HG02981 (cell line): ENCODE results near the gene SYTL3.
"Not testable (repeated sequence)": the region's sequence is repeated elsewhere in the genome, so short reads cannot be mapped to it uniquely, and the experiment has no call there.

Experiments used
- ATAC-seq: cut with Tn5 transposase; IDR thresholded peaks from one replicate; pipeline ENCODE4 v1.9.1; 2021; ENCODE audit warnings: mild to moderate bottlenecking, moderate library complexity; ENCODE audit not compliant: unreplicated experiment

SYTL3 gene, protein sequence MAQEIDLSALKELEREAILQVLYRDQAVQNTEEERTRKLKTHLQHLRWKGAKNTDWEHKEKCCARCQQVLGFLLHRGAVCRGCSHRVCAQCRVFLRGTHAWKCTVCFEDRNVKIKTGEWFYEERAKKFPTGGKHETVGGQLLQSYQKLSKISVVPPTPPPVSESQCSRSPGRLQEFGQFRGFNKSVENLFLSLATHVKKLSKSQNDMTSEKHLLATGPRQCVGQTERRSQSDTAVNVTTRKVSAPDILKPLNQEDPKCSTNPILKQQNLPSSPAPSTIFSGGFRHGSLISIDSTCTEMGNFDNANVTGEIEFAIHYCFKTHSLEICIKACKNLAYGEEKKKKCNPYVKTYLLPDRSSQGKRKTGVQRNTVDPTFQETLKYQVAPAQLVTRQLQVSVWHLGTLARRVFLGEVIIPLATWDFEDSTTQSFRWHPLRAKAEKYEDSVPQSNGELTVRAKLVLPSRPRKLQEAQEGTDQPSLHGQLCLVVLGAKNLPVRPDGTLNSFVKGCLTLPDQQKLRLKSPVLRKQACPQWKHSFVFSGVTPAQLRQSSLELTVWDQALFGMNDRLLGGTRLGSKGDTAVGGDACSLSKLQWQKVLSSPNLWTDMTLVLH

GRCh38 chr6:158649289-158650143 is at the start of gene SYTL3:
Gene SYTL3, plus strand, starts transcription at chr6:158650054. Its CDS starts 13,215 bp downstream, at chr6:158663269.
- peak; percentile 40 for ATAC-seq

- ATAC-seq: no peak
Measured at GRCh38 chr6:158603261-158604047, 46.4 kb upstream of the SYTL3 start.

GRCh38 chr6:158604048-158604406 is 45.8 kb upstream of the SYTL3 start:
- ATAC-seq: no peak

DNA sequence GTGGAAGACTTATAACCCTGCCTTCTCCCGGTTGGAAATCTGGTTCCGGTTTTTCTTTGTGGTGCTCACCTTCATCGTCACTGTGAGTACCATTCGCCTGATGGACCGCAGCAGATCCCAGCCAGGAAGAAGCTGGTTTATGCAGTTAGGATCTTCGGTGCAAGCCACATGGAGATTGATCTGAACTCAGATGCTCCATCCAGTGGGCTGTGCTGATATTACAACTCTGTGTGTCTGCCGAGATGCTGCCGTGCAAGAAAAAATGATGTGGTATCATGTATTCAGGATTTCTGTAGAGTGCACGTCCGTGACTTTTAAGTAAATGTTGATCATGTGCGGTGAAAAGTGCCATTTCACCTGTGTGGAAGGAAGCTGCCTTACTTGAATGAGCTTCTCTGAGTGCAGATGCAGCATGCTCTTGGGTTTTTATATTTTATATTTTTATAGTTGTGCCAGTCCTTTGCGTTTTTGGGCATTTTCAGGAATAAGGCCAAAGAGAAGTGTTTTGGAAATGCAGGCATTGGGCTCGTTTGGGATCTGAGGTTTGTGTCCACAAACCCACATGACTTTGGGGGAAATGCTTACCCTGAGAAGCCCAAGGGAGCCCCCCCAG is 44.5 kb upstream of the SYTL3 start:
- peak; percentile 51 for ATAC-seq

- not testable (repeated sequence) for ATAC-seq
Measured at GRCh38 chr6:158606011-158606410, 43.8 kb upstream of the SYTL3 start.

GRCh38 chr6:158606935-158607334 is 42.9 kb upstream of the SYTL3 start:
- ATAC-seq: no peak

- ATAC-seq: no peak
Measured at GRCh38 chr6:158607411-158608170, 42.3 kb upstream of the SYTL3 start.

- ATAC-seq: no peak
Measured at GRCh38 chr6:158608221-158608620, 41.6 kb upstream of the SYTL3 start.

- ATAC-seq: no peak
Measured at GRCh38 chr6:158609455-158610155, 40.2 kb upstream of the SYTL3 start.

DNA sequence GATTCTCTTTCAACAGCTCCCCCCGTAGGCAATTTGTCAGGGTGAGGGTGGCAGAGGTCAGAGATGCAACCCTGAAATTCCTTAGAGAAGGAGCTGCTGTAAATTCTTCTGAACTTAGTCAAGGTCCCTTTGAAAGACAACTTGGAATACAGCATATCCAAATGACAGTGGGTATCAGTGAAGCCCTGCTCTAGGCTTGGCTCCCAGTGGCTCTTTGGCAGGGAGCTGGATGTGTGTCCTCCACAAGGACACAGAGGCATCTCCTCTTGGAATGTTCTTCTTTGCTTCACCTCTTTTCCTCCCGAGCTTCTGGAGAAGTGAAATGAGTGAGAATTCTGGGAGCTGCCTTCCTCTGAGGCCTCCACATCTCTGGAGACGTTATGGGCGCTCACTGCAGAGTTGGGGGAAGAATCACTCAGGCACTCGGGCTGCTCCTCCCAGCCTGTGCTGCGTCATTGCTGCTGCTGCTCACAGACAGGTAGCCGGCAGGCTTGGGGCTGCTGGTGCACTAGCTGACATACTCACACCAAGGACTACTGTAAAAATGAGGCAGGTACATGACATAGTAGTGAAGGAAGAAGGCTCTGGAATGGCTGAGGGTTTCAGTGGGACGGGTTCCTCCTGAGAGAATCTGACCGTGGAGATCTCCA is 39.4 kb upstream of the SYTL3 start:
- no peak for ATAC-seq

GRCh38 chr6:158611039-158611438 is 38.8 kb upstream of the SYTL3 start:
- no peak for ATAC-seq

DNA sequence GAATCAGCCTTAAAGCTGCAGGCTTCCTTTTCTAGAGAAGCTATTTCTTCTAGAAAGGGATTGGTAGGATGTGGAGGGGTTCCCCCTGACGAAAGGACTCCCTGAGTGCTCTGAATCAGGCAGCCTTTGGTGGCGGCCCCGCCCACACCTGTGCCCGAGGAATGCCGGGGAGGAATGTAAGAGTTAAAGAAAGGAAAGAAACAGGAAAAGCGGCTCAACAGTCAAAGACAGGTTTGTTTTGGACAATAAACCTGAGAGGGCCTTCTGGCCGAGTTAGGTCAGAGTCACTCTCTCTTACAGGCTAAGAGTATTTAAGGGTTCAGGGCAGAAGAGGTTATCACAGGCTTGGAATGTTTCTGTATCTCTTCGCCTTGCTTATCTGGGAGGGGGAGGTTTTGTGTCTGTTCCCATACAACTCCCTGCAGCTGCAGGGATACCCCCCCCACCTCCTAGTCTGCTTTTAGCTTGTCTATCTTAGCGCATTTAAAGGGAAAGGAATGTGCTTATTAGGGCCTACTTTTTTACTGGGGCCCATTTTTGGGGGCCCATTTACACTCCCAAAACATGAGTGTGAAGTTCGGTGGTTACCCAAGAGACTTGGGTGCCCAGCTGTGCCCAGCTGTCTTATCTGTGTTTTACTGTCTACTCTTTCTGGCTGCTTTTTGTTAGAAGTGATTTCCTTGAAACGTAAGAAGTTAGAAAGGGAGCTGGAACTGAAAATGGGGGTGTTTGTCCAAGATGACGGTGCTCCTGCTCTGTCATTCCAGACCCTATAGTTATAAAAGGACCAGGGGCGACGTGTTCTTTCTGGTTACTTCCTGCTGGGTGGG is 38.1 kb upstream of the SYTL3 start:
- no peak for ATAC-seq

DNA sequence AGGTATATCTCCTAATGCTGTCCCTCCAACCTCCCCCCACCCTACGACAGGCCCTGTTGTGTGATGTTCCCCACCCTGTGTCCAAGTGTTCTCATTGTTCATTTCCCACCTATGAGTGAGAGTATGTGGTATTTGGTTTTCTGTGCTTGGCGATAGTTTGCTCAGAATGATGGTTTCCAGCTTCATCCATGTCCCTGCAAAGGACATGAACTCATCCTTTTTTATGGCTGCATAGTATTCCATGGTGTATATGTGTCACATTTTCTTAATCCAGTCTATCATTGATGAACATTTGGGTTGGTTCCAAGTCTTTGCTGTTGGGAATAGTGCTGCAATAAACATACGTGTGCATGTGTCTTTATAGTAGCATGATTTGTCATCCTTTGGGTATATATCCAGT is 35.2 kb upstream of the SYTL3 start:
- not testable (repeated sequence) for ATAC-seq

GRCh38 chr6:158618289-158618688 is 31.6 kb upstream of the SYTL3 start:
- ATAC-seq: not testable (repeated sequence)

GRCh38 chr6:158619922-158620801 is 29.7 kb upstream of the SYTL3 start:
- no peak for ATAC-seq

DNA sequence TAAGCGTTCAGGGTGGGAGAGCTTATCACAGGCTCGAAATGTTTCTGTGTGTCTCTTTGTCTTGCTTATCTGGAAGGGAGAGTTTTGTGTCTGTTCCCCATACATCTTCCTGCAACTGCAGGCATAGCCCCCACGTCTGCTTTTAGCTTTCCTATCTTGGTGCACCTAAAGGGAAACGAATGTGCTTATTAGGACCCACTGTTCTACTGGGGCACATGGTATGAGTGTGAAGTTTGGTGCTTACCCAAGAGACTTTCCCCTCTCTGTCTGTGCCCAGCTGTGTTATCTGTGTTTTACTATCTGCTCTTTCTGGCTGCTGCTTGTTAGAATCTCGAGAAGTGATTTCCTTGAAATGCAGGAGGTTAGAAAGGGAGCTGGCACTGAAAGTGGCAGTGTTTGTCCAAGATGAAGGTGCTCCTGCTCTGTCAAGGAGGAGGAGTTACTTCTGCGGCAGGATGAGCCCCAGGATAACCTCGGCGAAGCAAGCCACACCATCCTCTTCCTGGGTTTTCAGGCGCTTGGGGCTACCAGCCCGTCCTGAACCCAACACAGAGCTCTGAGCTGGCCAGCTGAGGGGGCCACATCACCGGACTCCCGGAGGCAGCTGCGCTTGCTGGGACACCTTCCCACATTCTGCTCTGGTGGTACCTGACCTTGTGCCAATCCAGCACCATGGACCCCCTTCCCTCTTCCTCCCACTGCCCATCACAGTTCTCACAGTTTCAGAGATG is 28.7 kb upstream of the SYTL3 start:
- ATAC-seq: no peak
